CMK (cell line): ENCODE results near the gene FOXO1.

ENCODE experiments used
- DNase-seq: peaks from one replicate; pipeline ENCODE4 v3.0.0-alpha.2; 2010; ENCODE audit warnings: low read depth

FOXO1 gene

DNA sequence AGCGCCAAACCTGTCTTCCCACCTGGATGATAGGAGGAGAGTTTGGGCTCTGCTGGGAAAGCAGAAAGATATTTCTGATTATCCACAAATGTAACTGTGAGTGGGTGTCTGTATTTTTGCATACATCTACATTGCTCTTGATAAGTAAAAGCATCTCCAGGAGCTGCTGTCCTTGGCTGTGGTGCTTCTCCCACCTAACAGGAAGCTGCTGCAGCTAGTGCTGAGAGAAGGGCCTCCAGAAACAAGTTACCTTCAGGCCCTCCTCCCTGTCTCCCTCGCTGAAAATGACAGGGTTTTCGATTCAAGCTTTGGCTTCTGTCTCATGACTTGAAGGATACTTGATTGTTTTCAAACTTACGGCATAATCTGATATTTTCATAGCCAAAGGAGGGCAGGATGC is 90.1 kb downstream of the FOXO1 start:
- DNase-seq = no peak

DNA sequence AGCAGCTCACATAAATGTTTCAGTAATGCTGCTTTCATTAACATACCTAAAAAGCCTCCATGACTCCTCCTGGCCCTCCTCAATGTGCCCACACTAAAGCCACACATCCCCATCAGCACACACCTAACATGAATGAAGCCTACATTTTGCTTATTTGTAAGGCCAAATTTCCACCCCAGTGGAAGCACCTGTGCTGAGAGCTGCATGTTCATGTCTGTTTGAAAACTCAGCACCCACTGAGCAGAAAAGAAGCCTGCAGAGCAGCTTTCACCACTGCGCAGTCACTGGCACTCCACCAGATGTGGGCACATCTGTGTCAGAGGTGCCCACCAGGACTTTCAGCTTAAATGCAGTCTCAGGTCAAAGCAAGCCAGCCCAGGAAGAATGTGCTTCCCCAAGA is 93.5 kb downstream of the FOXO1 start:
- no peak for DNase-seq

DNA sequence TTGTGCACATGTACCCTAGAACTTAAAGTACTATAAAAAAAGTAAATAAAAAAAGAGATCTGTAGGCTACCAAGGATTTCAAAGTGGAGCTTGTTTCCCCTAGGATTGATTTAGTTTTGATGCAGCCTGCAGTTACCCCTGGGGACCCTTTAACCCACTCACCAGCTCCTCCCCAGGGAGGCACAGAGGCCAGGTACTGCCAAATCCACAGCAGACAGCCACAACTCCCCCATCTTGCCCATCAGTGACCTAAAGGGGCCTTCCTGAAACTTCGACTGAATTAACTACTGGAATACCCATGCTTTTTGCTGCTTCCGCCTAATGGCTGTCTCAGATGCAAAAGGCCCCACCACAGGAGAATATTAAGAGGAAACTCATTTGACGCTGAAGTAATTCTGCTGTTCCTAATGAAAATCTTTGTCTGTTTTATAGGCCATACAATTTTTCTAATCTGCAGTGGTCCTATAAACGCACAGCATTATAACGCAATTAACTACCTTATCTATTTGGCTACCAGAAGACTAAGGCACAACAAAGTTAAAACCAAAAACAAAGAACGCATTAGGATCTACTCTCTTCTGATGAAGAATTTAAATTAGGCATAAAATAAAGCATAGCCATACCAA is 95.0 kb downstream of the FOXO1 start:
- DNase-seq = no peak

DNA sequence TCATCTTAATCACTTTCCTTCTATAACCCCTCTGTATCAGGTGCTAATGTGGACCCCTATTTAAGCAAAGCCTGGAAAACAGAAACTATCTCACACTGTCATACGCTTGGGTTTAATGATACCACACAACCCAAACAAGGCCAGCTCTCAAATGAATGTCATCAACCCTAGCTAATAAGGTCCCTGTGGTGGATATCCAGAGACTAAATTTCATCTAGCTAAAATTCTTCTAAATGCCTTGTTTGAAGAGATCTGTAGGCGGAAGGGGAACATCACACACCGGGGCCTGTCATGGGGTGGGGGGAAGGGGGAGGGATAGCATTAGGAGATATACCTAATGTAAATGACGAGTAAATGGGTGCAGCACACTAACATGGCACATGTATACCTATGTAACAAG is 95.5 kb downstream of the FOXO1 start:
- no peak for DNase-seq

DNA sequence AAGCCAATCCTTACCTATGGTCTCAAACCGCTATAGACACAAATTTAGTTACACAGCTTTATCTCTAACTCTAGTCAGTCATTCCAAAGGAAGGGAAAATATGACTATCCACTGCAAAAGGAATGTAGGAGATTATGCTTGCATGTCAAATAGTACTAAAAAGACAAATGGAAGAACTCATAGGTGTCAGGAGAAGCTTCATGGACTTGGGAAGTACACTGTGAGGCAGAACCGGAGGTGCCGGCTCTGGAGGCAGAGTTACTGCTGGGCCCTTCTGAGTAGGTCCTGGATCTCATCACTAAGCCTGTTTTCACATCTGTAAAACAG is 97.5 kb downstream of the FOXO1 start:
- DNase-seq = no peak

DNA sequence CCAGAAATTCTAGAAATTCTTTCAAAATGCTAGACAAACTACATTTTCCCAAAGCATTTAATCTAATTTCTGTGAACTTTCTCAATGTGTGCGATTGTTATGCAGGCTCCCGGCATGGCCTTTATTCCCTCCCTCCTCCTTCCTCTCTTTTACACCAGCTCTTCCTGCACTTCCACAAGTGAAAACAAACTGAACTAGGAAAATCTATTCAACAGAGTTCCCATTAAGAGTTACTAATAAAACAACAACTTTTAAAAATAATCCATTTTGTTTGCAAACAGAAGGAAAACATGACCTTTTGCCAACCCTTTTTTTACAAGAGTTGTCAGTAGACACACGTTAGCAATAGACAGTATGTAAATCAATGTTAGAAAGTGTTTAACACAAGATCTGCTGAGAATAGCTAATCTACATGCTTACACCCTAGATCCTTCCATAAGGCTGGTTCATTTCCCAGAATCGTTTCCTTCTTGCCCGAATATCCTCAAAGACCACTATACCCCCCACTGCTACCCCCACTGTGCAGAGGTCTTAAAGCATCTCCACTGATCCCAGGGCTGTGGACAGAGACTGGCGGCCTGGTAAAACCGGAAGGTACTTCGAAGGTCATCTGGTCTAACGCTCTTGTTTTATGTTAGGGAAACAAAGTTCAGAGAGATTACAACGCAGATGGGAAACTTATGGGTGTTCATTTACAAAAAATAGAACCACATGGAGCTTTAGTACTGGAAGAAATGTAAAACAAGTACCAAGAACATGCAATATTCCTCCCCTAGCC is 98.0 kb downstream of the FOXO1 start:
- no peak for DNase-seq

DNA sequence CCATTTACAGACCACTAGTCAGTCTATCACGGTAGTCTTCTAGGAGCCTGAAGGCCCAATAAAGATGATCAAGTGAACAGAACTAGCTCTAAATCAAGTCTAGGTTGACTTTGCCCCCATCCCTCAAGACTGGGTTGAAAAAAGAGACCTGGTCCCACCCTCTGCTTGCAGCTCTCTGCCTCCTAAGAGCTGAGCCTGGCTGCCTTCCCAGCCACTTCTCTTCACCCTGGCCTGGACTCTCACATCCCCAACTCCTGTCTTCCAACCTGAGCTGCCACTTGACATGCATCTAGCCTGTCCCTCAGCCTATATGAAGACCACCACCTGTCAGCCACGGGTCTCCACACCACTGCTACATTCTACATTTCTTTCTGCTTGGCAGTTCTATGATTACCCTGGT is 99.6 kb downstream of the FOXO1 start:
- DNase-seq = no peak

DNA sequence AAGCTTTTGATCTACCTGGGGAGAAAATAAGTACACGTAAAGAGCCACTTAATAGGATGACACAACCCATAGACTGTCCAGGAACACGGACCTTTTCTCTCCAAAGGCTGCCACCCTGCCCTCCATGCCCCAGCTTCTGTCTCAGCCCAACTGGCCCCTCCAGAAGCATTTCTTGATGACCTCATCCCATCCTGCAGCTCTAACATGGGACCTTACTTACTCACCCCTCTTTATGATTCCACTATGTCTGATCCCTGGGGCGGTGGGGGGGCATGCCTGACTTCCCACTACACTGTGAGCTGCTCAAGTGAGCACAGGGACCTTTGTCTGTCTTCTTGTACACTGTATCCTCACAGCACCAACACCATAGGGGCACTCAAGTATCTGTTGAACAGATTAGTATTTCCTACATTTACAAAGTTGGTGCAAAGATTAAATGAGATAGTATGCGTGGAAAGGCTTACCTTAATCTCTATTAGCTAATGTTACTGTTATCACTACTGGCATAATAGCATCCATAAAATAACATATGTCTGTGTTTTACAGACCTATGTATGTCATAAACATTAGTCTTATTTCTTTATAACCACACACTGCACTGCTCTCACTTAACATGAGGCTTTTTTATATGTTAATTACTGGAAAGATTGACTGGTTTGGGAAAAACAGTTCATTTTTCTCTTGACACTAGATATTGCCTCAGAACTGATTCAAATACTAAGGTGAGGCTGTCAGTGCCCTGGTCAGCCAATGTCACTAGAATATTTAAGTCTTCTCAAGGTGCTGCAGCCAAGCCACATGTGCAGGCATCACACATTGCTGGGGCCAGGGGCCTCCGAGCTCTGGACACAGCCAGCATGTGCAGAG is 100.9 kb downstream of the FOXO1 start:
- DNase-seq = no peak

DNA sequence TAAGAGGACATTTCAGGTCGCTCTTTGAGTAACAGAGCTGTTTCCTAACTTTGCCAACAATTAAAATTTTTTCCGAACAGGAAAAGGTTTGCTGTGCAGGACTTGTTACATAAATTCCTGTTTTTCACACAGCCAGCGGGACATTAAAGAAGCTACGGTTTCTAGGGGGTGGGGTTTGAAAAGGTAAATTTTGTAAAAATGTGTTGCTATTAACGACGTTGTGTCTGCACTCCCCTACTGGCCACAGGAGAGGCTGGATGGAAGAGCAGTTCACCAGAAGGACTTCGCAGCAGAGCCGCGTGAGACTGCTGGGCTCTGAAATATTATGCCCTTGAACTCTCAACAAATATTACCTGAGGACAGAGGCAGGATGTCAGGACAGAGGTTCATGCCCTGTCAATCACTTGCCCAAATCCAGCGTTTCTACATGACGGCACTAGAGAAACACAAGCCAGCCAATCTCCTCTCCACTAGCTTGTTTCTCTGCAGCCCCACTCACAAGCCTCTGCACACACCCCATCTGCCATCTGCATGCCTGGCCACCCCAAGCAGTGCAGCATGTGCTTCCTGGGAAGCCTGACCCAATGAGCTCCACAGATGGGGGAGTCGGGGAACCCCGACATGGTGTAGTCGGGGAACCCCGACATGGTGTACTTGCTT is 102.0 kb downstream of the FOXO1 start:
- no peak for DNase-seq

DNA sequence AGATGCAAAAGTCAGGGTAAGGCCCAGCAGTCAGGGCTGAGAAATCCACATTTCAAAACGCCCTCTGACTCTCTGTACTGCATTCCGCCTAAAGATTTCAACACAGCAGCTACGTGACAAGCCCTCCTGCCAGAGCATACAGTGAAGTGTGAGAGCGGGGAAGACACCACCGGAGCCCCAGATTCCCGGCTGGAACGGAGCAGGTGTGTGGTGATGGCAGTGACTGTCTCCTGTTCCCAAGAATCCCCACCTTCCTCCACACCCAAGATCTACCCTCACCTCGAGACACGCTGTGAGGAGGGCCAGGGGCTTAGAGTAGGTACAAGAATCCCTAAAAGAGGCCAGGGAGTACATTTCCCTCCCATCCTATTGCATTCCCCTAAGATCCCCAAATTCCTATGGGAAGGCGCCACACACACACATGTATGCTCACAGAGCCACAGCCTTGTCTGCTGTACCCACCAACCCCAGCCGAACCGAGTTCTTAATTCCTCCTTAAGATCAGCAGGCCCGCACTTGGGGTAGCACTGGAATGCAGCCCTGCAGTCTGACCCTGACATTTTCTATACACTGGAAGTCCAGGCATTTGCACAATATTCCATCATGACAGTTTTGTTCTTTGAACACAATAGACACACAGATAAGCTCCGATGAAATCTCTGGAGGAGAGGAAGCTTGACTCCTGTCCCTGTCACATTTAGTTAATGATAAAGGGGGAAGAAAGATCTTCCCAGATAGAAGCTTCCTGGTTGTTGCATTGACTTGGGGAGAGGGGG is 102.9 kb downstream of the FOXO1 start:
- no peak for DNase-seq

DNA sequence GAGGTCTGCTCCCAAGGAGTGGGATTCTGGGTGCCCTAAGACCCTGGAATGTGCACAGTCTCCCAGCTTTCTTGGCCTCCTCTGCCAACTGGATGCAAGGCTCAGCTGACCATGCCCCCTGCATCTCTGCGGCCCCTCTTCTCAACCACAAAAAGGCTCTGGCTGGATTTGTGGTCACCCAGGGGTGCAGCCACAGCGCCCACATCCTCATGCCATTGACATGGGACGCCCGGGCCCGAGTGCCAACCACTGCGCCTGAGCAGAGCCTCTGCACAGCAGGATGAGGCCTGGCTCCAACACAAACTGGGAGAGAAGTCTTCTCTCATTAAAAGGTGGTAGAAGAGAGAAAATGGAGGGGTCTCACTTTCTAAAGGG is 103.5 kb downstream of the FOXO1 start:
- no peak for DNase-seq

DNA sequence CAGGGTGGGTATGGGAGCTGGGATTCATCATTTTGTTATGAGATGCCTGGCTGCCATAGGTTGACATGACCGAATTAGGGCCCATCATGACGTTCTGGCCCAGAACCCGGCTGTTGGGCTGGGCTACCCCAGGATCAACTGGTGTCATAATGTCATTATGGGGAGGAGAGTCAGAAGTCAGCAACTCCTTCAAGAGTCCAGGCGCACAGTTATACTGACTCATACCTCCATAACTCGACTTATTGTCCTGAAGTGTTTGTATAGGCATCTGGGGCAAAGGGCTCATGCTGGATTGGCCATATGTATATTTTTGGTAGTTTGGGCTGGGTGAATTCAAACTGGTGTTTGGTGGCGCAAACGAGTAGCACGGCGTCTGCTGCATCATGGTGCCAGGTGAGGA is 106.5 kb downstream of the FOXO1 start:
- no peak for DNase-seq

DNA sequence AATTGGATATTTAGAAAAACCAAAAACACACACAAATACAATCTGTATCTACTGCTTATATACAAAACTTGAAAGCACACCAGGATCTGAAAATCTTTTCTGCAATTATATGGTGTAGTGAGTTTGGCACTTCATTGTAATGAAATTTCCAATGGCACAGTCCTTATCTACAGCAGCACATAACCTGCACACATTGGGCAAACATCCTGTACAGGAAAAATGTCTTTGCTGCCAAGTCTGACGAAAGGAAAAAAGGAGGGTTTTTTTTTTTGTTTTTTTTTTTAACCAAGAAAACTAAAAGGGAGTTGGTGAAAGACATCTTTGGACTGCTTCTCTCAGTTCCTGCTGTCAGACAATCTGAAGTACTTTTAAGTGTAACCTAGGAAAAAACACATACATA is 107.8 kb downstream of the FOXO1 start:
- no peak for DNase-seq

DNA sequence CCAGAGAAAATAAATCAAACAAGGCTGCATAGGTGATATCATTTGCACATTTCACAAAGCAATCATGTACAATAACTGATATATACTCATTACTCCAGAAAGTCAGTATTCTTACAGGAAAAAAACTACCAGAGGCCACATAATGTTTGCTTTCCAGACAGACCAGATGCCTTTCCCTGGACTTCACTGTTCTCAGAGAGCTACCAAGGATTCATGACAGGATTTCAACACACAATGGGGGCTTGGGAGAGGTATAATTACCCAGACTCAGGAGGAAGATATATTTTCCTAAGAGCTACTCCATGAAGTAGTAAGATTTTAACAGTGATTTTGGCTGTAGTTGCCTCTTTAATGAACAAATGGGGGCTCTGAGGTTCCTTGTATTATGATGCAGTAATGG is 110.0 kb downstream of the FOXO1 start:
- DNase-seq = no peak

DNA sequence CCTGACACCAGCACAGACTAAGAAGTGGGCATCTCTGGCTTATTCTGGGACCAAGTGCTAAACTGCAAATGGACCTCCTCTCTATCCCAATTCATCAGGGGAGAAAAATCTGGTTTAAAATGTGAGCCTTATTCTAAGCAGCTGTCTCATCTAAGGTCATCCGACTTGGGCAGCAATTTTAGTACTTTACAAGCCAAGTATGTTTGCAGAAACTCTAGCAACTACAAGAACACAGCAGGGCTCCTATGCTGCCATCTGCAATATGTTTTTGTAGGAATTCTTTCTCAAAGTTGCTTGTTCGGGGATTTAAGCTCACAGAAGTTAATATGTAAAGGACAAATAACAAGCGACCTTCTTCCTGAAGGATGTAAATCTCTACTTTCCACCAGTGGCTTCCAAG is 113.1 kb downstream of the FOXO1 start:
- no peak for DNase-seq

DNA sequence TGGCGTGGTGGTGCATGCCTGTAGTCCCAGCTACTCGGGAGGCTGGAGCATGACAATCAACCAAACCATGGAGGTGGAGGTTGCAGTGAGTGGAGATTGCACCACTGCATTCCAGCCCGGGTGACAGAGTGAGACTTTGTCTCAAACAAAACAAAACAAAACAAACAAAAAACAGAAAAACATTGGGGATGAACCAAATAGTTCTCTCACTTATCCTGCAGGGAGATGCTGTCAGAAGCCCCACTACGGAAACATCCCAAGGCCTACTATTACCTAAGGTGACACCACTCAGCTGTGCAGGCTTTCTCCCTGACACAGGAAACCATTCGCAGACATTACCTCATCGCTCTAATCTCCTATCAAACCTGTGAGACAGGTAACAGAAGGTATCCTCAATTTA is 113.5 kb downstream of the FOXO1 start:
- no peak for DNase-seq

DNA sequence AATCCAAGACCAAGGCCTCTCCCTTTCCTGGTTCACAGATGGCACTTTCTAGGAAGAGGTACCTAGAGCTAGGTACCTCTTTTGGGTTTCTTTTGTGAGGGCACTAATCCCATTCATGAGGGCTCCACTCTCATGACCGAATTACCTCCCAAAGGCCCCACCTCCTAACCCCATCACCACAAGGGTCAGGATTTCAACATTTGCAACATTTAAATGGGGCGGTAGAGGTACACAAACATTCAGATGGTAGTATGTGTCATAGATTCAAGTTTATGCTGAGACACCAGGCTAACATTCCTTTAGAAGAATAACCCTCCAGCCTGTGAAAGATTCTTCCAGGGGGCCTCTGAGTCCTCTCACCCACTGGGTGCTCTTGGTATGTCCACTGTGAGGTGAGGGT is 116.3 kb downstream of the FOXO1 start:
- no peak for DNase-seq

DNA sequence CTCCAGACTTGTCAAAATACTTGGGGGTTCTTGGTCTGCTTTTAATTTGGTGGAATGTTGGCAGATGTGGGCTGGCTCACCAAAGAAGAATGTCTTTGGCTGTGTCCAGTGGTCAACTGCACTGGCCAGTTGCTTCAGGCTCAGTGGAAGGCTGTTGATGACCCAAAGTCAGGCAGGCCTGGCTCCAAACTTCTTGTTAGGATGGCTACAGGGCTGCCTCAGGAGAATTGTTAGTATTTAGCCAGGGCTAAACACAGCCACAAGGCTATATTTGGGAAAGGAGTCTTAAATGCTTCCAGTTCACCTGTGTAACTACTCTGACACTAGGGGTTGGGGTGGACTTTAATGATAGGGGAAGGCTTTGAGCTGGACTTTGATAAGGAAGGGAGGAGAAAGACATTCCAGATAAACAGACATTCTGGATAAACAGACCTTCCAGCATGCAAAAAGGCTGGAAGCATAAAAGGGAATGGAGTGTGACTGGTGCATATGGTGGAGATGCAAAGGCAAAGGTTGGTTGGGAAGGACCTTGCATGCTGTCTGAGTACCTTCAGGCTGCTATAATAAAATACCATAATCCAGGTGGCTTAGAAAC is 116.8 kb downstream of the FOXO1 start:
- DNase-seq = no peak

DNA sequence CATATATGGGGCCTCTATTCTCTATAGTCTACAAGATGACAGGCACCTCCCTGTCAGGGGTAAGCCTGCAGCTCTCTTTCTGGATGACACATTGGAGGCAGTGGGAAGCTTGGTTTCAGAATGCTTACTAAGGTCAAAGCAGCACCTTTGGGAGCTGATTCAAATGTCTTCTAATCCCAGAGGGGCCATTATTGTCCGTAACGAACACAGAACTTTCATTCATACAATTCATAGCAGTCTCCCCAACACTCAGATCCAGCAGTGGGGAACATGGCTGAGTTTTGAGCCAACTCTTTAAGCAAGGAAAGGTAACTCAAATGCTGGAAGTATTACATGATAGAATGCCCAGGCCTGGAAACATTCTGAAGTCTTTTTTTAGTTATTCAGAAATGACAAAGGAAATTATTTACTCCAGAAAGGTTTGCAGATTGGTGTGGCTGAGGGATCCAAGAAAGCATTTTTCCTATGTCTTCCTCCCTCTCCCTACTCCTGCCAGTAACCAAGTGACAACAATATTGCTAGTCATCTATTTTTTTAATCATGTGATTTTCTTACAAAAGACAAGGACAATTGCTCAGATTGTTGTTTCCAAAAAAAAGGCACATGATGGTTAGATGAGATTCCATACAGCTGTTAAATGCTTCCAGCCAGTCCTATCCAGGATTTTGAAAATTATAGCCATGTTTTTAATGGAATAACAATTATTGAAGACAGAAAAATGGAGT is 118.7 kb downstream of the FOXO1 start:
- no peak for DNase-seq

DNA sequence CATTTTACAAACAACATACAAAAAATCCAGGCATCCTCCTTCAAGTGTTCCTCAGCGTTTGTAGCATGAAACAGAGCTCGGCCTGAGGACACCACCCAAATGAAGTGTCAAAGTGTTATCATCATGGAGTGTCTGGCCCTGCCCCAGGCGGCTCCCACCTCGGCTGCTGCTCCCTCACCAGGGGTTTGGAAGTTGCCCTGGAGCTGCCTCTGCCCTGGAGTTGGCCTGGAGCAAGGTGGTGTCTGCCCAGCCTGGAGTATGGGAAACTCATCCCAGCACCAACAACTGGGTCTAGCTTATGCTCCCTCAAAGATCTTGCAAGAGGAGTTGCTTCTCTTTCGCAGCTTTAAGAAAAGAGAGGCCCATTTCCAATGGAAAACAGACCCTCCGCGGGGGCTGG is 120.4 kb downstream of the FOXO1 start:
- no peak for DNase-seq
